DMS153 treated with DMSO at 0.1 percent for 48 hours (cell line): ENCODE data around the gene MPL.
"Not testable (repeated sequence)": the region's sequence is repeated elsewhere in the genome, so short reads cannot be mapped to it uniquely, and the experiment has no call there.

Experiments used
- DNase-seq: peaks from one replicate; lab custom pipeline; 2025; ENCODE audit not compliant: unreplicated experiment; lab: John Stamatoyannopoulos, UW

MPL gene

DNA sequence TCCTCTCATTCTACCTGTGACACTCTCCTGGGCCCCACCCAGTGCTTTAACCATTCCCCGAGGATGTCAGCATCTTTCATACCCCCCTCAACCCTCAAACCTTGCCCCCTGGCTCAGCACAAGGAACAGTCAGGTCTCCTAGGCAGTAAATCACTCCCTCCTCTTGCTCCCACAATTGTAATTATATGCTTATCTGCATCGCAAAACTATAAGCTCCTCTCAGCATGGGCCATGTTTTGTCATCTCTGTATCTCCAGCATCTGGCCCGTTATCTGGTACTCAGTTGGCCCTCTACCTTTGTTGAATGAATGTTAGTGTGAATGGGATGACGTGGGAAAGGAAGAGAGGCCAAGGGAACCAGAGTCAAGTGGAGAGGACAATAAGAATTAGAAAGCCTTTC lies 32.9 kb downstream of the MPL start:
- peak; percentile 6 for DNase-seq

DNA sequence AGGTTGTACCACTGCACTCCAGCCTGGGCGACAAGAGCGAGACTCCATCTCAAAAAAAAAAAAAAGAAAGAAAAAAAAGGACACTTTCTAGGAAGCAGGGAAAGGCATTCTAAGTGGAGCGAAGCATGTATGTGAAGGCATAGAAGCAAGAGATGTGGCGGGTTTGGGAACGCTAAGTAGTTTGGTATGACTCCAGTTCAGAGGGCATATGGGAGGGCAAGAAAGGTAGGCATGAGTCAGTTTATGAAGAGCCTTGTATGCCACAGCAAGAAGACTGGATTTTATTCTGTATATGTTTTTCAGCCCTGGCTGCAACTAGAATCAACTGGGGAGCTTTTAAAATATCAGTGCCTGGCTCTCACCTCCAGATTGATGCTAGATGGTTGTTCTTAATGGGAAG lies 34.6 kb downstream of the MPL start:
- no peak for DNase-seq

DNA sequence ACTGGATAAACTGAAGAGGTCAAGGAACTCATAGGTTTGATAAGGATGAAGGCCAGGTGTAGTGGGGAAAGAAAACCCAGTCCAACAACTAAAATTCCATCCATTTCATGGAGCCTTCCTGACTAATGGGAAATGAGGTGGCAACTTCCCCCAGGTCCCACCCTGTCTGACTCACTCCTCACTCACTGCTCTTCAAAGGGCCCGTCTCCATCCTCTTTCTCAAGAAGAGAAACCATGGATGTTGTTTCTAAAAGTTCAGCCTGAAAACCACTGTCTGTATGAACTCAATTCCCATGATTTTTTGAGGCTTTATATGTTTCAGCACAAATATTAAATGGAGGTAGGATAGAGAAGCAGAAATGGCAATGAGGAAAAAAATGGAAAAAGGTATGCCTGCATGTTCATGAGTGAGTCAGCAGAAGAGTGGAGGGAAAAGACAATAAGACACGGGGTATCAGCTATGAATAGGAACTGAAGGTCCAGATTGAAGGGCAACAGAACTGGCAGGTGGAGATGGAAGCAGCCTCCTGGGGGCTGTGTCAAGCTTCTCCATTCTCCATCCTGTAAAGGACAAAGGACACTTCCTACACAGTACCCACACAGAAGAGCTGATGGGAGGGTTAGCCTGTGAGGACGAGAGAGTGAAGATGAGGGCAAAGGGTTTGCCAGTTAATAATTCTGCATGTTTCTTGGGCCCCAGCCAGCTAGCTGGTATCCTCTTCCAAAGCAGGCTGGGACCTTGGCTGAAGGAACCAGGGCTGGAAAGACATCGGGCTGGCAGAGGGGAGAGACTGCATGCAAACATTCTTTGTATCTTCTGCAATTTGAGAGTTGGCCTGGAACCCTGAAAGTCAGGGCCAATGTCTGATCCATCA lies 35.7 kb downstream of the MPL start:
- no peak for DNase-seq

DNA sequence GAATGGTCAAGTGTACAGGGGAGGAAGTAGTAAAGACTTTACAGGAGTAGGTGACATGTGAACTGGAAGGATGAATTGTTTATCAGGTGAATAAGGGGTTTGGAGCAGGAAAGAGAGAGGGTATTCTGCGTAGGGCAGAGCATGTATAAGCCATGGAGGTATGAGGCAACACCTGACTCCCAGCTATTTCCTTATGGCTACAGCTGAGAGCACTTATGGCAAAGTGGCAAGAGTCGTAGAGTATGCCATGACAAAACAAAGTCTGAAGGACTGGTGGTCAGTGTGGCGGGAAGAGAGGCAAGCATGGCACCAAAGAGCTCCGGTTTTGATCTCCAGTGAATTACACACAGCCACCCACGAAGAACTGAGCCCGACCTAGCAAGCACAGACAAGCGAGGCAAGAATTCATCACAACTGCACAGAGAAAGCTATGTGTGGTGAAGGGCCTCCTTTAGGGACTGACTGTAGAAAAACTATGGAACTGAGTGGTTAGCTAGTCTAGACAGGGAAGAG lies 39.2 kb downstream of the MPL start:
- no peak for DNase-seq

DNA sequence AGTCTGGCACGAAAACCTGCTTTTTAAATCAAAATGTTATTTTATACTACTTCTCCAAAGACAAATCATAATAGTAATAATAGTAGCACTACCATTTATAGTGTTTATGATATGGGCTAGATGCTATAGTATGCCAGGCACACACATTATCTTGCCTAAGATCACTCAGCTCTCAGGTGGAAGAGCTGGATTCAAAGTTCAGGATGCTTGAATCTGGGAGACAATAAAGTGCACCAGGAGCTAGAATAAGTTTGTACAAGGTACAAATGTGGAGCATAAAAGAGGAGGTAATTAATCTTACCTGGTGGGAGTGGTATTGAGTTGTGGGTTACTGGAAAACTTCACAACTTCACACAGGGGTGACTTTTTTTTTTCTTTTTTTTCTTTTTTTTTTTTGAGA lies 40.2 kb downstream of the MPL start:
- no peak for DNase-seq

DNA sequence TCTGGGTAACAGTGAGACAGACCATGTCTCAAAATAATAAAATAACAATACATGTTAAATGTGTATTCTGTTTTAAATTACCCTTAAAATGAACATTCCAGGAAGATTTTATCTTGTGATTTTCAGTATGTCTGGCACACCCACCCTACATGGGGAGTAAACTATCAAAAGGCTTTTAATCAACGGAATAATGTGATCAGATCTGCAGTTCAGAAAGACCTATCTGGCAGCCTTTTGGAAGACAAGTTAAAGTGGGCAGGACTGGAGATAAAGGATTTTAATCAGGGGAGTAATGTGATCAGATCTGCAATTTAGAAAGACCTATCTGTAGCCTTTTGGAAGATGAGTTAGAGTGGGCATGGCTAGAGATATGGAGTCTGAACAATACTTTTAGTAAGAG lies 41.9 kb downstream of the MPL start:
- DNase-seq = no peak

DNA sequence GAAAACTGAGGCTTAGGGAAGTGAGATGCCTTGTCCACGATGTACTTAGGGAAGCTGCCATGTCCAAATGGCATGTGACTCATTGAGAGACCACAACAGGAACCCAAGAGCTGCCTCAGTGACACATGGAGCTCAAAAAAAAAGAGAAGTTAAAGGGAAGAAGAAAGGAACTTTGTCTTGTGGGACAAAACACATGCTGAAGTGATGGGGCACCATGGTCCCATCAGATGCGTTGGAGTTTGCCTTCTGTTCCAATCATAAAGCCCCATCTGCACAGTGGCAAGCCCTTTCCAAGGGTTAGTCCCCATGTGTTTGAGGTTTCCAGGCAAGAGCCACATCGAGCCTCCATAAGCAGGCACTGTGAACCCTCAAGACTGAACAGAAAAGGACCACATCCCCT lies 44.0 kb downstream of the MPL start:
- DNase-seq = no peak

DNA sequence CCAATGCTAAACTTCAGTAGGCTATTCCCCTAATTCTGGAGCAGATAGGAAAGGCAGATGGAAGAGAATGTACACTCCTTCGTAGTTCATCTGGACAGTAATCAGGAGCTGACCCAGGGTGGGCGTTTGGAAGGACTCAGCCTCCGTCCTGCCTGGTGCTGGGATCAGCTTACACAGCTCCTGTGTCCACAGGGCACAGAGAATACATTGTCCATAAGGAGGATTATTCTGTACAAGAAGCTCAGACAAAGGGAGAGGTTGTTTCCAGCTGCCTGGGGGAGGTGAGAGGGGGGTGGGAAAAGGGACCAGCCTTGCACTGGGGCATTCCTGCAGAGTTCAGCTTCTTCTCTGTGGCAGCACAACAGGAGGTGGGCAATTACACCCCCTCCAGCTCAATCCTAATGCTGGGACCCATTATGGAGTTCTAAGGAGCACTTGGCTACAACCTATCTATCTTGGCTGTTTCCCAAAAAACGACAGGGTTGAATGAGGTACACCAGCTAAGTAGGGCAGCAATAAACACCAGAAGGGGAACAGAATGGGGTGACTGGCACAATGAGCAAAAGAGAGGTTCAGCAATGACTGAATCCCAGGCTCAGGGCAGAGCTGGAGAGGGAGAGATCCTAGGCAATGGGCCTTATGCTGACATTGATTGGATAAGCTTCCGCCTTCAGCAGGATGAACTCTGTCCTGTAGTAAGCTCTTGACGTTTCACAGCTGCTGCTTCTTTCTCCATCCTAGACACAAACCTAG lies 44.6 kb downstream of the MPL start:
- no peak for DNase-seq

DNA sequence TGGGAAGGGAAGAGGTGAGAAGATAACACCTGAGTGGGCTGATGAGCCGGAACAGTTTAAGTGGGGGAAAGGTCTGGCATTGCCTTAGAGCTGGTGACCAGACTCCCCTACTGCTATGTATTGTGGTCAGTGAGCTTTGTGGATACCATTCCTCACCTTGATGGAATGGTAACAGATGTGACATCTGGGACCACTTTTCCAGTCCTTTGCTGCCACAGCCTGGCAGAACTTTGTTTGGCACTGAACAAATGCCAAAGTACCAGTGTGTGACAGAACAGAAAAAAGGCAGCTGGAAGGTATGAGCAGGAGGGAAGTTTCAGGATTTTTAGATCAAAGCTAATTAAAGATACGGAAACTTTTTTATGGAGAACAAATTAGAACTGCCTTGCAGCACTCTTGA lies 45.8 kb downstream of the MPL start:
- no peak for DNase-seq

DNA sequence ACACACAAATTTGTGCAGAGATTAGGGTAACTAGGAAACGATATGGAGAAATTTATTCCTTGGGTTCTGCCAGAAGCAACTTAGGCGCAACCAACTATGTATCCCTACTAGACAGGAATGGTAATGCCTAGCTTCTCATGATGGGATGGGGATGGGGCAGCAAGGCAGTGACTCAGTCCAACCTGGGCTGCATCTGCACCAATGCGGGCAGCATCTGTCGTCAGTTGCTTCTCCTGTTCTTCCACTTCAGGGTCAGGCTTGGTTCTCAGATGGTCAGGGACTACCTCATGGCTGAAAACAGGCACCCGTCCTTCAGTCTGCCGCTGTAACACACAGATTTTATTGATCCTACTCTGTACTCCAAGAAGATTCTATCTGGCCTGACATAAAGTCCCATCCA lies 49.1 kb downstream of the MPL start:
- no peak for DNase-seq

DNA sequence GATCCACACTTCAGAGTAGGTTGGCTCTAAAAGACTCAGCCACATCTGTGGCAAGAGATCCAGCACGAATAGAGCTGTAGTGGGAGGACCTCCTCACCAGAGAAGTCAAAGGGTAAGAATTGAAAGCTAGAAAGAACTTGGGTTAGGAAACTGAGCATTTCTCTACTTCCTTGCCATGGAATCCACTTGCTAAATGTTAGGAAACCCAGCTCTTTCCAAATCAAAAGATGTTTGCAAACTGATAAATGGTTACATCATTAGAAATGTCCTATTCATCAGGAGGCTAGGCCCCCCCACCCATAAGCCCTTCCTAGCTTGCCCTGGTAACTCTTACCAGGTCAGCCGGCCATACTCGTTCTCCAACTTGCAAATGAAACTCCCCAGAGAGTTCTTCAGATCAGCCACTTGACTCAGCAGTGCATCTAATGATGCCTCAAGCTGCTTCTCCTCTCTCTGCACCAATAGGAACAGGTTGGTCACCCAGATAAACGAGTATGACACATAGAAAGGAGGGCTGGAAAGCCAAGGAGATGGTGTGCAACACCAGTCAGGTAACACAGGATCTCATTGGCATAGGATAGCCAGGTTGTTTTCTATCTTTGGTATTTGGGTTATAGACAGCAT lies 50.5 kb downstream of the MPL start:
- DNase-seq = no peak

DNA sequence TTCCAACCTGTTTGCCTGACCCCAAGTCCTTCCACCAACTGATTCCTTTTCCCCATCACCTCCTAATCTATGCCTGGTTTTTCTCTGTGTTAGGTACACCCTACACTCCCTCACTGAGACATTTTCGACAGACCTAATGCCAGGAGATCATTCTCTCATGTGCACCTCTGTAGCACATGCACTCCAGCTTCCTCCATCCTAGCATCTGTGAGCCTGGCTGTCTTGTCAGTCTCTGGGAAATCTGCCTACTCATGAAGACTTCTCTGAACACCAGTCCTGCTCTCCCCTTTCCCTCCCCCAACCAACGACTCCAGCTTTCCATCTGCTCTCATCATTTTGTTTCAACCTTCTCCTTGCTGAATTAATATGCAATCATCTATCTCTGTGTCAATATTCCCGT lies 51.0 kb downstream of the MPL start:
- no peak for DNase-seq

DNA sequence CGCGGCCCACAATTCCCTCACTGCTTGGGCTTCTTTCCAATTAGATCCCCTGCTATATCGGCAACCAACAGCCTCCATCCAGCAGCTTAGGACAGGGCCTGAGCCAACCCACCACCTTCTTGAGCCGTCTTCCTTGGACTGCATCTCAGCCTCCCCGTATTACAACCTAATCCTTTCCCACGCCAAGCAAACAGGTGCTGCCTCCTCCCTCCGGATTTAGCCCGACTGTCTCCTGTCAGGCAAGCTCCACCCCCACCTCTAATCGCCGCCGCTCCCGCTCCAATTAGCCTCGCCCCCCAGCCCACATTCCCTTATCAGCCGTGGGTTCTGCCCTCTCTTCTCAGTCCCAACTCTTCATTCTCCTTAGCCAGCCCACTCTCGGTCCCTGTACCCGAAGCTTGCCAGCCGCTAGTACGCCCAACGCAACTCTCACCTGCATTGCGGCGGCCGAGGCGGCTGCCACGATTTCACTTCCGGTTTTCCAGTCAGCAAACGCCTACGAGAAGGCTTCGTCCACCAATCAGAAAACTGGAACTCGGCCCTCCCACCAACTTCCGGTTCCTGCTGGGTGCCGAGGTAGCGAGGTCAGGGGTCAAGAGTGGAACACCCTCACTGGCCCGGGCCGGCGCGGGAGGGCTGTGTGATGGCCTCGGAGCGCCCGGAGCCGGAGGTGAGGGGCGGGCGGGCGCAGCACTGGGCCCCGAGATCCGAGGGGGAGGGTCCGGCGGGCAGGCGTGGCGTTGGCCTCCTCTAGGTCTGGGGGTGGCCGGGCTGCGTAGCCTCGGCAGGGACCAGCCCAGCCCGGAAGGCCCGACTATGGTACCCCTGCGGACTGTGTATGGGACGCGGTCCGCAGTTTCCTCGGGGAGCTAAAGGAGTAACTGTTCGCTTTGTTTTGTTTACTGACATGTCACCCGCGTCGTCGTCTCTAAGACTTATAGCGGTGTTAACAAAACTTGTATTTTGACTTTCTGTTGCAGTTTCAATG lies 52.0 kb downstream of the MPL start, which contains the start of the genes MED8 and SZT2:
TSS of gene MED8 (minus strand) at position 475 of the 988 bp plus-strand sequence. CDS start at position 439, 36 bp downstream.
TSS of gene SZT2 (plus strand) at position 574 of the 988 bp plus-strand sequence. CDS start at position 644, 70 bp downstream.
- peak; percentile 98 for DNase-seq

DNA sequence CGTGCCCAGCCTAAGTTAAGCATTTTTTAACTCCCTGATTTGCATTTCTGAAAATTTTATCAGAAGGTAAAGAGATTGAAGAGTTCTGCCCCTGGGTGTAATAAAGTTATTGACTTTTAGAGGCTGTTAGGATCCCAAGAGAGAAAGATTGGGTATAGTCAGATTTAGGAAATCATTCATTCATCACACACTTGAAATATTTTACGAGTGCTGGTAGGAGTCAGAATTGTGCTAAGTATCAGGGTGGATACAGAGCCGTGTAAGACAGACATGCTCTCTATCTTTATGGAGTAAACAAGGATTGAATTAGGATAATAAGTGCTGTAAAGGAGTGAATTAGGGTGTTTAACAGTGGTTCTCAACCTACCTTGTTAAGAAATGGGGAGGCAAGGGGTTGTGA lies 55.1 kb downstream of the MPL start:
- no peak for DNase-seq

DNA sequence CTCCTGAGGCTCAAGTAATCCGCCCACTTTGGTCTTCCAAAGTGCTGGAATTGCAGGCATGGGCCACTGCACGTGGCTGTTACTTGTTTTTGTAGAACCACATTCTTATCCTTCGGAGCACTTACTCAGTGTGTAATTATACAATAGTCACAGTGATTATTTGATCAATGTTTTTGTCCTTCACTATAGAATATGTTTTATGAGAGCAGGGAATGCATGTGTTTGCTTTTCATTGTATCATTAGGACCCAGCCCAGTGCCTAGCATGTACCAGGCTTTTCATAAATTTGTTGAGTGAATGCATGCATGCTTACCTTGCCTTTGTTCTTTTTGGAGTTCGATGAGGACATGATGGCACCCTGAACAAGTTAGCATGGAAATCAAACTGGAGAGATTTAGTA lies 57.9 kb downstream of the MPL start:
- DNase-seq = no peak

DNA sequence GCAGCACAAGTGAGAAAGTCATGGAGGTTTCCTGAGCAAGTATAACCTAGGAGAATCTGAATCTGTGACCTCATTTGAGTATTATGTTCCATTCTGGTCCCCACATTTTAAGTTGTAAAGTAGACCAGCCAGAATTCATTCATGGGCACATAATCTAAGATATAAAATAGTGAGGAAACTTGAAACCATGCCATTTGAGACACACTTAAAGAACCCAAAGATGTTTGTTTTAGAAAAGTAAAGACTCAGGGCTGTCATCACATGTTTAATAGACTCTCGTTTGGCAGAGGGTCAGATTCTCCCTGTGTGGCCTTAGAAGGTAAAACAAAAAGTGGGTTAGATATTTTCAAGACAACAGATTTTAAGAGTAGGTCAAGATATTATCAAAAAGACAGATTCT lies 58.4 kb downstream of the MPL start:
- DNase-seq = no peak

DNA sequence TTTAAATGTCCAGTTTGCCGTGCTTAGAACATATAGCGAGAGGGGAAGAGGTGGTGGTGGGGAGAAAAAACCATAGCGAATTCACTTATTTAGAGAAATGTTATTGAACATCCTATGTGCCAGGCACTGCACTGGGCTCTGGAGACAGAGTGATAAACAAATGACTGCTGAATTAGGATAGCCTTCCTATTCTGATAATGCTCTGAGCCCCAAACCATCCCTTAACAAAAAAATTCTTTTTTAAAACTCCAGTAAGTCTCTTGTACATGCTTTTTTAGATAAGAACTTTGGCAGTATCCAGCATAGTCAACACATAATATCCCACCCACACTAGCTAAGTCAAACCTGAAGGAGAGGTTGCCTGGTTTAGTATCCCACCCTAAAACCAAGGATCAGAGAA lies 60.6 kb downstream of the MPL start:
- no peak for DNase-seq

DNA sequence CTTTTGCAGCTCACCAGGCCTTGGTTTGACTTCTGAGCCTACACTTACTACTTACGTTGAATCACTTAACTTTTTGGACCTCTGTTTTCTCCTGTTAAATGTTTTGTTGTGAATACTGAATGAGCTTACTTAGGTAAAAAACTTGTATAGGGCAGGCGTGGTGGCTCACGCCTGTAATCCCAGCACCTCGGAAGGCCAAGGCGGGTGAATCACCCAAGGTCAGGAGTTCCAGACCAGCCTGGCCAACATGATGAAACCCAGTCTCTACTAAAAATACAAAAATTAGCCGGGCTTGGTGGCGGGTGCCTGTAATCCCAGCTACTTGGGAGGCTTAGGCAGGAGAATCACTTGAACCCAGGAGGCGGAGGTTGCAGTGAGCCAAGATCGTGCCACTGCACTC lies 62.8 kb downstream of the MPL start:
- not testable (repeated sequence) for DNase-seq

DNA sequence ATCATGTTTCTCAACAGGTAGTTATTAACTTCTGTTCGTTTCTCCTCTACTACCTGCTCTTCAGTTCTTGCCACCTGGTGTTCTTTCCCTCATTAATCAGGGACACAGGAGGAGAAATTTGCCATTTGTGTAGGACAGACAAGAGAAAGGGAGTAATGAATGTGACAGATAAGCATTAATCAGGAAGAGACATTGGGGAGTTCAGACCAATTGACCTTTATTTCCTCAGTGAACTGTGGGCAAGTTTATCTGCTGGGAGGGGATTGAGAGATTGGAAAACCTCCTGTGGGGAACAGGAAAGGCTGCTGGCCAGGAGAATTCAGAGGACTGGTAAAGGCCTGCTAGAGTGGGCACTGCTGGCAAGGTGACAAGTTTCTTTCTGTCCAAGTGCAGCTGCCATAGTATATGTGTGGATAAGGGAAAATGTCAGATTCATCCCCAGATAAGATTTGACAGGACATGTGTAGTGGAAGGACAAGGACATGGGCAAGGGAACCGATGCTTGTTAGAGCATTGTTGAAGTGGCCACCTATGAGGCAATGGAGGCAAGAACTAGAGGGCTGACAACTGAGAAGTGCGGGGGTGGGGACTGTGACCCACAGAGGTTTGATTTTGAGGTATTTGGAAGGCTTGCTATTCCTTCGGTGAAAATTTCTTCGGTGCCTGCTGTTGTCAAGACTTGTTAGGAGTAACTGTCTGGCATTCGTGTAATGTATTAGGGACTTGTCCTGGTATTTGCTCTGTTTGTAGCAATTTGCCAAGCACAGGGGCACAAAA lies 64.7 kb downstream of the MPL start:
- DNase-seq = no peak
